CD4-positive, CD25-positive, alpha-beta regulatory T cell (primary cell): ENCODE measurements around the gene OR6K2. TPM values are rescaled to one million over a fixed set of nuclear protein-coding genes. Genes with fewer than 3 reads are reported as not detected.

Experiments
- ATAC-seq, 2 donors: fragments of 150-1000 bp; cut with Tn5 transposase; one replicate each; pipeline ENCODE4 v1.10.0; 2021; ENCODE audit warnings: low read depth in 2 of 2, moderate number of reproducible peaks in 2 of 2, moderate library complexity in 1 of 2
- DNase-seq, 3 donors: peaks; one replicate each; pipeline versions ENCODE4 v3.0.0 to v3.0.0-alpha.2; 2012 to 2022; ENCODE audit warnings: mixed read lengths in 1 of 3
- H3K27ac ChIP-seq: one replicate; pipeline ENCODE4 v1.7.0; 2013; ENCODE audit warnings: mild to moderate bottlenecking, low read length; ENCODE audit not compliant: insufficient read depth, poor library complexity, severe bottlenecking
- H3K27me3 ChIP-seq: one replicate; pipeline ENCODE4 v1.7.0; 2013; ENCODE audit warnings: low read length; ENCODE audit not compliant: control insufficient read depth, insufficient read depth
- H3K36me3 ChIP-seq: one replicate; pipeline ENCODE4 v1.7.0; 2013; ENCODE audit warnings: mild to moderate bottlenecking, low read length, moderate library complexity; ENCODE audit not compliant: control insufficient read depth, insufficient read depth
- H3K4me1 ChIP-seq: 2 replicates; pipeline ENCODE4 v1.7.0; 2013; ENCODE audit warnings: mild to moderate bottlenecking, low read length; ENCODE audit not compliant: insufficient read depth, control insufficient read depth, poor library complexity, severe bottlenecking
- H3K4me3 ChIP-seq: one replicate; pipeline ENCODE4 v1.7.0; 2013; ENCODE audit warnings: low read depth, mild to moderate bottlenecking, low read length, moderate library complexity
- H3K9me3 ChIP-seq, 2 experiments: 1 replicate in 1 of 2; 2 replicates in 1 of 2; pipeline ENCODE4 v1.7.0; 2013; ENCODE audit warnings: low read length in 2 of 2, mild to moderate bottlenecking in 1 of 2, moderate library complexity in 1 of 2; ENCODE audit not compliant: control insufficient read depth in 2 of 2
- H3K27ac Mint-ChIP-seq, 3 donors: one replicate each; pipeline ENCODE4 v1.8.0; 2020 to 2022; ENCODE audit warnings: mild to moderate bottlenecking in 3 of 3, mixed read lengths in 3 of 3, moderate library complexity in 2 of 3
- H3K27me3 Mint-ChIP-seq: one replicate; pipeline ENCODE4 v1.8.0; 2022; ENCODE audit warnings: mild to moderate bottlenecking, mixed read lengths
- H3K36me3 Mint-ChIP-seq: one replicate; pipeline ENCODE4 v1.8.0; 2020; ENCODE audit warnings: mixed read lengths
- H3K4me1 Mint-ChIP-seq, 4 donors: one replicate each; pipeline ENCODE4 v1.8.0; 2020 to 2022; ENCODE audit warnings: mixed read lengths in 4 of 4, mild to moderate bottlenecking in 1 of 4
- H3K4me3 Mint-ChIP-seq, 4 donors: one replicate each; pipeline ENCODE4 v1.8.0; 2020 to 2022; ENCODE audit warnings: mild to moderate bottlenecking in 4 of 4, mixed read lengths in 4 of 4, moderate library complexity in 3 of 4
- H3K9me3 Mint-ChIP-seq, 7 donors: one replicate each; pipeline ENCODE4 v1.8.0; 2020 to 2022; ENCODE audit warnings: mixed read lengths in 7 of 7, mild to moderate bottlenecking in 3 of 7, moderate library complexity in 2 of 7
- polyA plus RNA-seq, 4 donors: library from polyadenylated mRNA; unstranded; fragments of 300-500 nt; fragmentation: Illumina TruSeq; gene quantifications; one replicate each; pipeline ENCODE4 v1.2.3, GENCODE V29; 2021
- total RNA-seq: library from RNA; stranded (reverse); gene quantifications from one replicate; pipeline ENCODE4 v1.2.3, GENCODE V29; 2022

OR6K2 gene
- total RNA-seq (not detected), polyA plus RNA-seq (not detected)

GRCh38 chr1:158700552-158700951 lies at the start of gene OR6K2:
TSS of gene OR6K2 (minus strand) at chr1:158700652. CDS start at chr1:158700652, 0 bp downstream.
- no peak for DNase-seq
- Histone ChIP-seq H3K27me3 (peaks cover 9% of the 10 kb centered on the region), H3K4me3 (no peak within 1 kb of the TSS), H3K36me3 (no peaks in the 10 kb centered on the region), H3K9me3 (no peaks in the 10 kb centered on the region), H3K27ac (no peak within 1 kb of the TSS), H3K4me1 (no peaks in the 10 kb centered on the region)
- no peak for ATAC-seq
- Mint-ChIP-seq H3K4me3 (no peak within 1 kb of the TSS), H3K27ac (no peak within 1 kb of the TSS), H3K27me3 (no peaks in the 10 kb centered on the region), H3K36me3 (no peaks in the 10 kb centered on the region), H3K4me1 (no peaks in the 10 kb centered on the region), H3K9me3 (no peaks in the 10 kb centered on the region)

- Mint-ChIP-seq H3K27ac (no peak overlapping the region), H3K4me1 (no peaks in the 10 kb centered on the region), H3K36me3 (no peaks in the 10 kb centered on the region), H3K9me3 (peaks cover 0 to 4% (median 0%) of the 10 kb centered on the region in 7 donors), H3K27me3 (peaks cover 22% of the 10 kb centered on the region), H3K4me3 (no peak overlapping the region)
- Histone ChIP-seq H3K4me1 (no peaks in the 10 kb centered on the region), H3K4me3 (no peak overlapping the region), H3K27me3 (peaks cover 13% of the 10 kb centered on the region), H3K9me3 (no peaks in the 10 kb centered on the region), H3K27ac (no peak overlapping the region), H3K36me3 (no peaks in the 10 kb centered on the region)
- DNase-seq (no peak), ATAC-seq (no peak)
Observed at GRCh38 chr1:158735848-158736247, 35.4 kb upstream of the OR6K2 start.

- H3K36me3 ChIP-seq, result no peaks in the 10 kb centered on the region
- DNase-seq (no peak), ATAC-seq (no peak)
- no peak overlapping the region for H3K27ac ChIP-seq
- H3K9me3 ChIP-seq, result no peaks in the 10 kb centered on the region
- Mint-ChIP-seq H3K27me3 (peaks cover 26% of the 10 kb centered on the region), H3K36me3 (no peaks in the 10 kb centered on the region), H3K9me3 (peaks cover 0 to 2% (median 0%) of the 10 kb centered on the region in 7 donors), H3K27ac (peak overlapping the region in 1 of 3 donors; percentile 7), H3K4me1 (no peaks in the 10 kb centered on the region), H3K4me3 (no peak overlapping the region)
- H3K27me3 ChIP-seq, result peaks cover 8% of the 10 kb centered on the region
- H3K4me3 ChIP-seq, result no peak overlapping the region
- no peaks in the 10 kb centered on the region for H3K4me1 ChIP-seq
Observed at GRCh38 chr1:158732524-158732923, 32.1 kb upstream of the OR6K2 start.

GRCh38 chr1:158731707-158732106 lies 31.3 kb upstream of the OR6K2 start:
- H3K36me3 ChIP-seq, result no peaks in the 10 kb centered on the region
- Mint-ChIP-seq H3K27me3 (peaks cover 26% of the 10 kb centered on the region), H3K4me1 (no peaks in the 10 kb centered on the region), H3K36me3 (no peaks in the 10 kb centered on the region), H3K4me3 (no peak overlapping the region), H3K9me3 (no peaks in the 10 kb centered on the region), H3K27ac (no peak overlapping the region)
- H3K9me3 ChIP-seq, result no peaks in the 10 kb centered on the region
- H3K4me1 ChIP-seq, result no peaks in the 10 kb centered on the region
- DNase-seq (no peak), ATAC-seq (no peak)
- H3K4me3 ChIP-seq, result no peak overlapping the region
- H3K27ac ChIP-seq, result no peak overlapping the region
- H3K27me3 ChIP-seq, result peaks cover 8% of the 10 kb centered on the region

GRCh38 chr1:158730453-158730852 lies 30.0 kb upstream of the OR6K2 start:
- Mint-ChIP-seq H3K27me3 (peaks cover 26% of the 10 kb centered on the region), H3K27ac (no peak overlapping the region), H3K4me1 (no peaks in the 10 kb centered on the region), H3K36me3 (no peaks in the 10 kb centered on the region), H3K4me3 (no peak overlapping the region), H3K9me3 (no peaks in the 10 kb centered on the region)
- no peaks in the 10 kb centered on the region for H3K9me3 ChIP-seq
- ATAC-seq (no peak), DNase-seq (no peak)
- no peaks in the 10 kb centered on the region for H3K4me1 ChIP-seq
- H3K27me3 ChIP-seq, result peaks cover 14% of the 10 kb centered on the region
- H3K4me3 ChIP-seq, result no peak overlapping the region
- H3K27ac ChIP-seq, result no peak overlapping the region
- H3K36me3 ChIP-seq, result no peaks in the 10 kb centered on the region

GRCh38 chr1:158728510-158729225 lies 28.2 kb upstream of the OR6K2 start:
- ATAC-seq, result no peak
- Histone ChIP-seq H3K27me3 (peaks cover 14% of the 10 kb centered on the region), H3K4me1 (no peaks in the 10 kb centered on the region), H3K4me3 (no peak overlapping the region), H3K9me3 (no peaks in the 10 kb centered on the region), H3K36me3 (no peaks in the 10 kb centered on the region), H3K27ac (no peak overlapping the region)
- Mint-ChIP-seq H3K9me3 (peaks cover 0 to 1% (median 0%) of the 10 kb centered on the region in 7 donors), H3K27ac (no peak overlapping the region), H3K4me1 (no peaks in the 10 kb centered on the region), H3K4me3 (no peak overlapping the region), H3K36me3 (no peaks in the 10 kb centered on the region), H3K27me3 (peaks cover 22% of the 10 kb centered on the region)
- no peak for DNase-seq

GRCh38 chr1:158724442-158724841 lies 24.0 kb upstream of the OR6K2 start:
- Mint-ChIP-seq H3K27me3 (peaks cover 22% of the 10 kb centered on the region), H3K27ac (no peak overlapping the region), H3K9me3 (peaks cover 0 to 2% (median 0%) of the 10 kb centered on the region in 7 donors), H3K4me3 (peak overlapping the region in 1 of 4 donors; percentile 52), H3K36me3 (no peaks in the 10 kb centered on the region), H3K4me1 (no peaks in the 10 kb centered on the region)
- DNase-seq (no peak), ATAC-seq (no peak)
- no peak overlapping the region for H3K27ac ChIP-seq
- H3K4me3 ChIP-seq, result no peak overlapping the region
- no peaks in the 10 kb centered on the region for H3K9me3 ChIP-seq
- H3K27me3 ChIP-seq, result peaks cover 13% of the 10 kb centered on the region
- no peaks in the 10 kb centered on the region for H3K4me1 ChIP-seq
- H3K36me3 ChIP-seq, result no peaks in the 10 kb centered on the region

- Histone ChIP-seq H3K9me3 (no peaks in the 10 kb centered on the region), H3K27me3 (peaks cover 7% of the 10 kb centered on the region), H3K27ac (no peak within 1 kb of the TSS), H3K36me3 (no peaks in the 10 kb centered on the region), H3K4me3 (no peak within 1 kb of the TSS), H3K4me1 (no peaks in the 10 kb centered on the region)
- Mint-ChIP-seq H3K36me3 (no peaks in the 10 kb centered on the region), H3K4me3 (no peak within 1 kb of the TSS), H3K27me3 (peaks cover 15% of the 10 kb centered on the region), H3K4me1 (no peaks in the 10 kb centered on the region), H3K9me3 (peaks cover 0 to 2% (median 0%) of the 10 kb centered on the region in 7 donors), H3K27ac (no peak within 1 kb of the TSS)
- ATAC-seq, result no peak
- no peak for DNase-seq
Observed at GRCh38 chr1:158720620-158721019, 20.2 kb upstream of the OR6K2 start, which contains the start of gene OR6K3. TSS of gene OR6K3 (minus strand) at chr1:158720720. CDS start at chr1:158718115, 2,605 bp downstream.
